ENCODE results near the gene UBD. TPM values are rescaled to one million over a fixed set of nuclear protein-coding genes. Genes with fewer than 3 reads are reported as not detected.

The UBD gene
- total RNA-seq, 2 donors from 2014 or later: not detected

DNA sequence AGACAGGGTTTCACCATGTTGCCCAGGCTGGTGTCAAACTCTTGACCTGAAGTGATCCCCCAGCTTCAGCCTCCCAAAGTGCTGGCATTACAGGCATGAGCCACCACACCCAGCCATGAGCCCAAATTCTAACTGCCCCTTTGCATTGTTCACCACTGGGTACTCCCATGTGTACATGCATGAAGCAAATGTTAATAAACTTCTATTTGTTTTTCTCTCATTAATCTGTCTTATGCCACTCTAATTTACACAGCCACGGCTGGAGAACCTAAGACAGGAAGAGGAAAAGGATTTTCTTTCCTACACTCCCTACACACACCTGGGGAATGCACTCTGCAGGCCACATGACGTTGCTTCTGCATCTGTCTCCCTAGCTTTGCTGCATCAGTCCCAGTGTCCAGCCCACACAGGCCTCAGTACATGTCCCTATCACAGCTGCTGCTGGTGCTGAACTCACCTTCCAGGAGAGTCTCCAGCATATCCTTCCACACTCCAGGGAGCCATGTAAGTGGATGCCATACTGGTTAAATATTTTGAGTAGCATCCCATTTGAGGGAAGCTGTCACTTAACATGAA, 38.7 kb upstream of the UBD start:
- H3K27me3 ChIP-seq: no peaks in the 10 kb centered on the region
- H3K9me3 ChIP-seq: no peaks in the 10 kb centered on the region
- DNase-seq (ENCODE audit: low spot score): no peak
- peaks cover 17% of the 10 kb centered on the region for H3K36me3 ChIP-seq
- no peak overlapping the region for H3K27ac ChIP-seq
- H3K4me1 ChIP-seq: no peaks in the 10 kb centered on the region
- no peak overlapping the region for H3K4me3 ChIP-seq
- TF ChIP-seq, protein P1, sequence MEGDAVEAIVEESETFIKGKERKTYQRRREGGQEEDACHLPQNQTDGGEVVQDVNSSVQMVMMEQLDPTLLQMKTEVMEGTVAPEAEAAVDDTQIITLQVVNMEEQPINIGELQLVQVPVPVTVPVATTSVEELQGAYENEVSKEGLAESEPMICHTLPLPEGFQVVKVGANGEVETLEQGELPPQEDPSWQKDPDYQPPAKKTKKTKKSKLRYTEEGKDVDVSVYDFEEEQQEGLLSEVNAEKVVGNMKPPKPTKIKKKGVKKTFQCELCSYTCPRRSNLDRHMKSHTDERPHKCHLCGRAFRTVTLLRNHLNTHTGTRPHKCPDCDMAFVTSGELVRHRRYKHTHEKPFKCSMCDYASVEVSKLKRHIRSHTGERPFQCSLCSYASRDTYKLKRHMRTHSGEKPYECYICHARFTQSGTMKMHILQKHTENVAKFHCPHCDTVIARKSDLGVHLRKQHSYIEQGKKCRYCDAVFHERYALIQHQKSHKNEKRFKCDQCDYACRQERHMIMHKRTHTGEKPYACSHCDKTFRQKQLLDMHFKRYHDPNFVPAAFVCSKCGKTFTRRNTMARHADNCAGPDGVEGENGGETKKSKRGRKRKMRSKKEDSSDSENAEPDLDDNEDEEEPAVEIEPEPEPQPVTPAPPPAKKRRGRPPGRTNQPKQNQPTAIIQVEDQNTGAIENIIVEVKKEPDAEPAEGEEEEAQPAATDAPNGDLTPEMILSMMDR (IDR thresholded peaks at IDR 0.05): no peak

DNA sequence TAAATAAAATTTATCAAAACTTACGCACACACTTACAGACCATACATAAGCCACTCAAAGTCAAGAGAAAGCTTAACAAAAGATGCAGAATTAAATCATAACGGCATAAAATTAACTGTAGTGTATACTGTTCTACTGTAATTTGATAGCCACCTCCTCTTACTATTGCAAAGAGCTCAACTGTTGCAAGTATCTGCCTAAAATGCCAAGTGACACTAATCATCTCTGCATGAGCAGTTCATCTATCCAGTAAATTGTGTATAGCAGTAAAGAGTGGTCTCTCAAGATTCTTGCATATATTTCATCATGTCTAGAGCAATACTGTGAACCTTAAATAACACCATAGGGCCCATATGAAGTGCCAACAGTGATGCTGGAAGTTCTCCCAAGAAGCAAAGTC, 37.7 kb upstream of the UBD start:
- H3K4me1 ChIP-seq: no peaks in the 10 kb centered on the region
- no peak overlapping the region for H3K4me3 ChIP-seq
- TF ChIP-seq, protein P1 (IDR thresholded peaks at IDR 0.05): no peak
- no peaks in the 10 kb centered on the region for H3K27me3 ChIP-seq
- no peaks in the 10 kb centered on the region for H3K9me3 ChIP-seq
- H3K27ac ChIP-seq: no peak overlapping the region
- peaks cover 7% of the 10 kb centered on the region for H3K36me3 ChIP-seq
- no peak for DNase-seq (ENCODE audit: low spot score)

DNA sequence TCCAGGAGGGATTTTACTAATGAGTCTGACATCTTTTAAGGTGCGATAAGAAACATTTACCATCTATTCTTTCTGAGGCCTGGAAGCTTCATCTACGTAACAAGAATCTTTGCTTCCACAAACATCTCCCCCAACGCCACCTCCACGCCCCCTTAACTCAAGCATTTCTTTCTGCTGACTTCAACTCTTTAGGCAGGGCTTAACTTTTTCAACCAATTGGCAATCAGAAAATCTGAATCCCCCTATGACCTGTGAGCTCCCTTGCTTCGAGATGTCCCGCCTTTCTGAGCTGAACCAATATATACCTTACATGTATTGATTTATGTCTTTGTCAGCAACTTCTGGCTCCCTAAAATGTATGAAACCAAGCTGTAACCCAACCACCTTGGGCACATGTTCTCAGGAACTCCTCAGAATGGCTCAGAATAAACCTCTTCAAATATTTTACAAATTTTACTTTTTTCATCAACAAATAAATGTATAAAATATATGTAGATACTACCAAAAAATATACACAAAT, 36.9 kb upstream of the UBD start:
- no peak overlapping the region for H3K4me3 ChIP-seq
- H3K4me1 ChIP-seq: no peaks in the 10 kb centered on the region
- no peak overlapping the region for H3K27ac ChIP-seq
- no peaks in the 10 kb centered on the region for H3K9me3 ChIP-seq
- TF ChIP-seq, protein P1 (IDR thresholded peaks at IDR 0.05): no peak
- H3K36me3 ChIP-seq: no peaks in the 10 kb centered on the region
- no peaks in the 10 kb centered on the region for H3K27me3 ChIP-seq
- no peak for DNase-seq (ENCODE audit: low spot score)

- Histone ChIP-seq H3K27me3 (no peaks in the 10 kb centered on the region), H3K27ac (no peak overlapping the region), H3K9me3 (no peaks in the 10 kb centered on the region), H3K4me3 (no peak overlapping the region), H3K4me1 (no peaks in the 10 kb centered on the region), H3K36me3 (no peaks in the 10 kb centered on the region)
- TF ChIP-seq, protein P1 (IDR thresholded peaks at IDR 0.05): no peak
- no peak for DNase-seq (ENCODE audit: low spot score)
These were observed 33.8 kb upstream of the UBD start for GRCh38 chr6:29593199-29593855.

GRCh38 chr6:29591677-29592076, 32.1 kb upstream of the UBD start:
- Histone ChIP-seq H3K4me1 (no peaks in the 10 kb centered on the region), H3K4me3 (no peak overlapping the region), H3K27me3 (no peaks in the 10 kb centered on the region), H3K27ac (no peak overlapping the region), H3K36me3 (no peaks in the 10 kb centered on the region), H3K9me3 (no peaks in the 10 kb centered on the region)
- DNase-seq (ENCODE audit: low spot score): no peak
- TF ChIP-seq, protein P1 (IDR thresholded peaks at IDR 0.05): no peak

All from right atrium auricular region (tissue), 2 donors.